Activated T-helper 2 cell treated with anti-CD3 and anti-CD28 coated beads, Interferon-gamma antibody, Interleukin-2, Interleukin-4, amounts not matched to agents 10 μg/mL and 5 μg/mL and 100 μg/mL, durations not matched to agents 14 hours and 24 hours and 36 hours (primary cell): Measurements from ENCODE around the gene TRIO. TPM values are rescaled to one million over a fixed set of nuclear protein-coding genes. Genes with fewer than 3 reads are reported as not detected.

Experiments used
- DNase-seq: peaks from one replicate; pipeline ENCODE4 v3.0.0; 2021; ENCODE audit warnings: low spot score
- H3K27ac Mint-ChIP-seq: one replicate; pipeline ENCODE4 v1.8.0; 2021; ENCODE audit warnings: mixed read lengths
- H3K27me3 Mint-ChIP-seq: one replicate; pipeline ENCODE4 v1.8.0; 2021; ENCODE audit warnings: low read depth, mixed read lengths
- H3K36me3 Mint-ChIP-seq: one replicate; pipeline ENCODE4 v1.8.0; 2021; ENCODE audit warnings: low read depth, mixed read lengths
- H3K4me1 Mint-ChIP-seq: one replicate; pipeline ENCODE4 v1.8.0; 2021; ENCODE audit warnings: low read depth, mixed read lengths
- H3K4me3 Mint-ChIP-seq: one replicate; pipeline ENCODE4 v1.8.0; 2021; ENCODE audit warnings: low read depth, mild to moderate bottlenecking, moderate library complexity, mixed read lengths
- H3K9me3 Mint-ChIP-seq: one replicate; pipeline ENCODE4 v1.8.0; 2021; ENCODE audit warnings: mixed read lengths
- intact Hi-C: fragments of 100-400 bp; cut with micrococcal nuclease; formaldehyde crosslinking; loops from one replicate; pipeline ENCODE4 v1.15.1; 2023
- total RNA-seq: library from RNA; stranded (reverse); gene quantifications from 2 replicates; pipeline ENCODE4 v1.2.3, GENCODE V29; 2022

The TRIO gene
- total RNA-seq, 1 donor from 2014 or later, result 28.7 TPM

GRCh38 chr5:14265570-14265969 lies 122.4 kb downstream of the TRIO start:
- no peaks in the 10 kb centered on the region for H3K36me3 Mint-ChIP-seq
- peaks cover 13% of the 10 kb centered on the region for H3K4me1 Mint-ChIP-seq
- intact Hi-C loops, result loop anchor here (10.0 kb wide), 1 partner anchor 121 kb away; the partner anchor contains the start of gene TRIO
- no peak overlapping the region for H3K4me3 Mint-ChIP-seq
- H3K27ac Mint-ChIP-seq, result no peak overlapping the region
- no peak for DNase-seq
- no peaks in the 10 kb centered on the region for H3K9me3 Mint-ChIP-seq
- peaks cover 27% of the 10 kb centered on the region for H3K27me3 Mint-ChIP-seq

- no peaks in the 10 kb centered on the region for H3K9me3 Mint-ChIP-seq
- H3K27ac Mint-ChIP-seq, result no peak overlapping the region
- no peaks in the 10 kb centered on the region for H3K36me3 Mint-ChIP-seq
- H3K4me3 Mint-ChIP-seq, result no peak overlapping the region
- DNase-seq, result no peak
- H3K4me1 Mint-ChIP-seq, result peaks cover 13% of the 10 kb centered on the region
- intact Hi-C loops, result loop anchor here (10.0 kb wide), 1 partner anchor 121 kb away; the partner anchor contains the start of gene TRIO
- peaks cover 27% of the 10 kb centered on the region for H3K27me3 Mint-ChIP-seq
Observed at GRCh38 chr5:14266171-14266570, 123.0 kb downstream of the TRIO start.

GRCh38 chr5:14266686-14267085 lies 123.5 kb downstream of the TRIO start:
- DNase-seq, result no peak
- Mint-ChIP-seq H3K36me3 (no peaks in the 10 kb centered on the region), H3K4me3 (no peak overlapping the region), H3K4me1 (peaks cover 13% of the 10 kb centered on the region), H3K27ac (no peak overlapping the region), H3K9me3 (no peaks in the 10 kb centered on the region), H3K27me3 (peaks cover 24% of the 10 kb centered on the region)
- intact Hi-C loops, result loop anchor here (10.0 kb wide), 1 partner anchor 122 kb away; the partner anchor contains the start of gene TRIO

GRCh38 chr5:14267166-14267838 lies 124.2 kb downstream of the TRIO start:
- intact Hi-C loops, result loop anchor here (10.0 kb wide), 1 partner anchor 123 kb away; the partner anchor contains the start of gene TRIO
- Mint-ChIP-seq H3K36me3 (no peaks in the 10 kb centered on the region), H3K27me3 (peaks cover 23% of the 10 kb centered on the region), H3K4me3 (no peak overlapping the region), H3K4me1 (peaks cover 13% of the 10 kb centered on the region), H3K27ac (no peak overlapping the region), H3K9me3 (no peaks in the 10 kb centered on the region)
- no peak for DNase-seq

- DNase-seq, result no peak
- Mint-ChIP-seq H3K27ac (no peak overlapping the region), H3K27me3 (peaks cover 18% of the 10 kb centered on the region), H3K36me3 (no peaks in the 10 kb centered on the region), H3K9me3 (no peaks in the 10 kb centered on the region), H3K4me3 (no peak overlapping the region), H3K4me1 (peaks cover 13% of the 10 kb centered on the region)
- intact Hi-C loops, result loop anchor here (10.0 kb wide), 1 partner anchor 123 kb away; the partner anchor contains the start of gene TRIO
Observed at GRCh38 chr5:14267991-14268708, 125.0 kb downstream of the TRIO start.

GRCh38 chr5:14268738-14269137 lies 125.6 kb downstream of the TRIO start:
- Mint-ChIP-seq H3K9me3 (no peaks in the 10 kb centered on the region), H3K27ac (no peak overlapping the region), H3K27me3 (peaks cover 15% of the 10 kb centered on the region), H3K36me3 (no peaks in the 10 kb centered on the region), H3K4me1 (peaks cover 13% of the 10 kb centered on the region), H3K4me3 (no peak overlapping the region)
- intact Hi-C loops, result loop anchor here (10.0 kb wide), 1 partner anchor 124 kb away; the partner anchor contains the start of gene TRIO
- DNase-seq, result no peak

GRCh38 chr5:14269395-14269794 lies 126.3 kb downstream of the TRIO start:
- Mint-ChIP-seq H3K36me3 (no peaks in the 10 kb centered on the region), H3K9me3 (no peaks in the 10 kb centered on the region), H3K27ac (no peak overlapping the region), H3K27me3 (peaks cover 19% of the 10 kb centered on the region), H3K4me1 (peaks cover 13% of the 10 kb centered on the region), H3K4me3 (no peak overlapping the region)
- DNase-seq, result no peak
- intact Hi-C loops, result loop anchor here (10.0 kb wide), 1 partner anchor 125 kb away; the partner anchor contains the start of gene TRIO

GRCh38 chr5:14270209-14270702 lies 127.1 kb downstream of the TRIO start:
- no peak for DNase-seq
- no peaks in the 10 kb centered on the region for H3K9me3 Mint-ChIP-seq
- no peak overlapping the region for H3K4me3 Mint-ChIP-seq

GRCh38 chr5:14272548-14273205 lies 129.5 kb downstream of the TRIO start:
- intact Hi-C loops, result loop anchor here (5.0 kb wide), 2 partner anchors 165 to 285 kb away; no protein-coding TSS in a partner anchor
- Mint-ChIP-seq H3K27me3 (peaks cover 27% of the 10 kb centered on the region), H3K27ac (no peak overlapping the region), H3K36me3 (no peaks in the 10 kb centered on the region), H3K9me3 (no peaks in the 10 kb centered on the region), H3K4me3 (no peak overlapping the region), H3K4me1 (peaks cover 7% of the 10 kb centered on the region)
- no peak for DNase-seq

More at GRCh38 chr5:14270209-14270702, 127.1 kb downstream of the TRIO start:
- H3K36me3 Mint-ChIP-seq, result no peaks in the 10 kb centered on the region
- no peak overlapping the region for H3K27ac Mint-ChIP-seq
- peaks cover 16% of the 10 kb centered on the region for H3K27me3 Mint-ChIP-seq
- intact Hi-C loops, result loop anchor here (5.0 kb wide), 2 partner anchors 163 to 283 kb away; no protein-coding TSS in a partner anchor
- H3K4me1 Mint-ChIP-seq, result peaks cover 7% of the 10 kb centered on the region

GRCh38 chr5:14273207-14273767 lies 130.1 kb downstream of the TRIO start:
- Mint-ChIP-seq H3K9me3 (no peaks in the 10 kb centered on the region), H3K27me3 (peaks cover 31% of the 10 kb centered on the region), H3K4me1 (peaks cover 3% of the 10 kb centered on the region), H3K27ac (no peak overlapping the region), H3K36me3 (no peaks in the 10 kb centered on the region), H3K4me3 (no peak overlapping the region)
- no peak for DNase-seq
- intact Hi-C loops, result loop anchor here (5.0 kb wide), 2 partner anchors 166 to 286 kb away; no protein-coding TSS in a partner anchor

- peaks cover 2% of the 10 kb centered on the region for H3K4me1 Mint-ChIP-seq
- no peaks in the 10 kb centered on the region for H3K36me3 Mint-ChIP-seq
- no peak for DNase-seq
- no peak overlapping the region for H3K4me3 Mint-ChIP-seq
- peaks cover 47% of the 10 kb centered on the region for H3K27me3 Mint-ChIP-seq
- intact Hi-C loops, result no loop called here
- no peak overlapping the region for H3K27ac Mint-ChIP-seq
- no peaks in the 10 kb centered on the region for H3K9me3 Mint-ChIP-seq
Observed at GRCh38 chr5:14276380-14276779, 133.2 kb downstream of the TRIO start.
